ENCODE data around the gene MAPKAPK3. TPM values are rescaled to one million over a fixed set of nuclear protein-coding genes. Genes with fewer than 3 reads are reported as not detected.
A peak's percentile ranks its signal among the peaks of the same experiment; 100 is the strongest.

The MAPKAPK3 gene
- total RNA-seq, 1 experiment from 2014 or later, result 53.9 TPM

DNA sequence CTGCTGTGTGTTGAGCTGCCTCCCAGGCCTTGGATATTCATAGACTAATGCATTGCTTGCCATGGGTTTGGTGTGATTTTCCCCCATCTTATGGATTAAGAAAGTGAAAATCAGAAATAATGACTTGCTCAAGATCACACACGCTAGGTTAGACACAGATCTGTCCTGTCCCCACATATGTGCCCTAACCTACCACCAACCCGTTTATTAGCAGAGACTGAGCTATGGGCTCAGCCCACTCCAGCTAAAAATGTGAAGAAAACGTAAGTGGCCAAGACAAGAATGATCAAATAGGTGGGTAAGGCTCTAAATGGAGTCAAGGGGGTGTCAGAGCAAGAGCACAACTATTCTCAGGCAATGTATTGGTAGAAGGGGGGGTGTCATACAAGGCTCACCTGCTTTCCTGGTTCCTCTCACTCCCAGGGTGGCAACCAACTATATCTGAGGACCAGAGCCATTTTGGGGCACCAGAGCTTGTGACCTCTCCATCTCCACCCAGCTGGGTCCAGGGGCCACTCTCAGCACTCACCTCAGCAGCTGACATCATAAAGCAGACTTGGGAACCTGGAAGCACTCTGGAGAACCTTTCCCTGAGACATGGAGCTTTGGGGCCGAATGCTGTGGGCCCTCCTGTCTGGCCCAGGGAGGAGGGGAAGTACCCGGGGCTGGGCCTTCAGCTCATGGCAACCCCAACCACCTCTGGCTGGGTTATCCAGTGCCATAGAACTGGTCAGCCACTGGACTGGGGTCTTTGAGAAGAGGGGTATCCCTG lies 46.3 kb upstream of the MAPKAPK3 start:
- POLR2A ChIA-PET, result interaction anchor here (0.8 to 5.4 kb wide), 8 partner anchors 8 to 820 kb away, joined by 3 to 63 read pairs (median 17); partner anchors contain the start of genes CISH, MANF and MAPKAPK3
- Mint-ChIP-seq H3K36me3 (ENCODE audit: insufficient read depth, unreplicated experiment) (no peaks in the 10 kb centered on the region), H3K27me3 (ENCODE audit: insufficient read depth, unreplicated experiment) (no peaks in the 10 kb centered on the region), H3K4me1 (ENCODE audit: insufficient read depth, unreplicated experiment) (no peaks in the 10 kb centered on the region), H3K27ac (ENCODE audit: low read depth, unreplicated experiment) (no peak overlapping the region), H3K4me3 (ENCODE audit: unreplicated experiment) (peak overlapping the region; percentile 91), H3K9me3 (ENCODE audit: unreplicated experiment) (no peaks in the 10 kb centered on the region)
- no TSS peak for BruUV-seq (replicated peaks)
- TF ChIP-seq, protein P1, sequence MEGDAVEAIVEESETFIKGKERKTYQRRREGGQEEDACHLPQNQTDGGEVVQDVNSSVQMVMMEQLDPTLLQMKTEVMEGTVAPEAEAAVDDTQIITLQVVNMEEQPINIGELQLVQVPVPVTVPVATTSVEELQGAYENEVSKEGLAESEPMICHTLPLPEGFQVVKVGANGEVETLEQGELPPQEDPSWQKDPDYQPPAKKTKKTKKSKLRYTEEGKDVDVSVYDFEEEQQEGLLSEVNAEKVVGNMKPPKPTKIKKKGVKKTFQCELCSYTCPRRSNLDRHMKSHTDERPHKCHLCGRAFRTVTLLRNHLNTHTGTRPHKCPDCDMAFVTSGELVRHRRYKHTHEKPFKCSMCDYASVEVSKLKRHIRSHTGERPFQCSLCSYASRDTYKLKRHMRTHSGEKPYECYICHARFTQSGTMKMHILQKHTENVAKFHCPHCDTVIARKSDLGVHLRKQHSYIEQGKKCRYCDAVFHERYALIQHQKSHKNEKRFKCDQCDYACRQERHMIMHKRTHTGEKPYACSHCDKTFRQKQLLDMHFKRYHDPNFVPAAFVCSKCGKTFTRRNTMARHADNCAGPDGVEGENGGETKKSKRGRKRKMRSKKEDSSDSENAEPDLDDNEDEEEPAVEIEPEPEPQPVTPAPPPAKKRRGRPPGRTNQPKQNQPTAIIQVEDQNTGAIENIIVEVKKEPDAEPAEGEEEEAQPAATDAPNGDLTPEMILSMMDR (IDR thresholded peaks at IDR 0.05; ENCODE audit: unreplicated experiment), result no peak
- CTCF ChIA-PET, result interaction anchor here (0.6 to 15.8 kb wide), 18 partner anchors 12 to 1098 kb away, joined by 3 to 397 read pairs (median 5); partner anchors contain the start of genes CISH, MANF, MAPKAPK3 and RBM15B
- DNase-seq (ENCODE audit: unreplicated experiment), result no peak
- intact Hi-C loops (cut with micrococcal nuclease), result loop anchor here (10.0 kb wide), 1 partner anchor 84 kb away; no protein-coding TSS in a partner anchor

GRCh38 chr3:50571486-50571885 lies 45.5 kb upstream of the MAPKAPK3 start:
- no peak overlapping the region for H3K4me3 Mint-ChIP-seq (ENCODE audit: unreplicated experiment)
- no peaks in the 10 kb centered on the region for H3K27me3 Mint-ChIP-seq (ENCODE audit: insufficient read depth, unreplicated experiment)
- ChIA-PET POLR2A (interaction anchor here (0.6 to 5.4 kb wide), 4 partner anchors 30 to 962 kb away, joined by 3 to 63 read pairs (median 54); partner anchors contain the start of genes CISH and MAPKAPK3), CTCF (interaction anchor here (0.6 to 15.8 kb wide), 15 partner anchors 11 to 819 kb away, joined by 3 to 397 read pairs (median 5); partner anchors contain the start of genes CISH, MAPKAPK3 and RBM15B)
- intact Hi-C loops (cut with micrococcal nuclease), result loop anchor here (10.0 kb wide), 1 partner anchor 83 kb away; no protein-coding TSS in a partner anchor
- H3K4me1 Mint-ChIP-seq (ENCODE audit: insufficient read depth, unreplicated experiment), result no peaks in the 10 kb centered on the region
- H3K9me3 Mint-ChIP-seq (ENCODE audit: unreplicated experiment), result no peaks in the 10 kb centered on the region
- no peak overlapping the region for H3K27ac Mint-ChIP-seq (ENCODE audit: low read depth, unreplicated experiment)
- no TSS peak for BruUV-seq (replicated peaks)
- TF ChIP-seq, protein P1 (IDR thresholded peaks at IDR 0.05; ENCODE audit: unreplicated experiment), result no peak
- no peaks in the 10 kb centered on the region for H3K36me3 Mint-ChIP-seq (ENCODE audit: insufficient read depth, unreplicated experiment)
- DNase-seq (ENCODE audit: unreplicated experiment), result no peak

- H3K4me1 Mint-ChIP-seq (ENCODE audit: insufficient read depth, unreplicated experiment), result no peaks in the 10 kb centered on the region
- peaks cover 5% of the 10 kb centered on the region for H3K36me3 Mint-ChIP-seq (ENCODE audit: insufficient read depth, unreplicated experiment)
- BruUV-seq (replicated peaks), result no TSS peak
- POLR2A ChIA-PET, result interaction anchor here (0.6 to 5.4 kb wide), 5 partner anchors 30 to 961 kb away, joined by 3 to 63 read pairs (median 48); partner anchors contain the start of genes CISH, MANF and MAPKAPK3
- no peak overlapping the region for H3K27ac Mint-ChIP-seq (ENCODE audit: low read depth, unreplicated experiment)
- H3K27me3 Mint-ChIP-seq (ENCODE audit: insufficient read depth, unreplicated experiment), result no peaks in the 10 kb centered on the region
- TF ChIP-seq, protein P1 (IDR thresholded peaks at IDR 0.05; ENCODE audit: unreplicated experiment), result peak; percentile 88
- CTCF ChIA-PET, result interaction anchor here (0.5 to 15.8 kb wide), 27 partner anchors 10 to 892 kb away, joined by 3 to 397 read pairs (median 3); partner anchors contain the start of genes CISH and MAPKAPK3
- DNase-seq (ENCODE audit: unreplicated experiment), result peak; percentile 74
- no peak overlapping the region for H3K4me3 Mint-ChIP-seq (ENCODE audit: unreplicated experiment)
- intact Hi-C loops (cut with micrococcal nuclease), result loop anchor here (1.0 to 10.0 kb wide), 2 partner anchors 42 to 83 kb away; no protein-coding TSS in a partner anchor
- no peaks in the 10 kb centered on the region for H3K9me3 Mint-ChIP-seq (ENCODE audit: unreplicated experiment)
These were observed 44.8 kb upstream of the MAPKAPK3 start for GRCh38 chr3:50572158-50572557.

All from MCF 10A (cell line).